Stimulated activated CD4-positive, alpha-beta T cell treated with anti-CD3 and anti-CD28 coated beads, Interleukin-12 subunit alpha, Interleukin-12 subunit beta, amount 100 ng/mL, for 24 hours (primary cell): Measurements from ENCODE around the gene ADAMTS2.

Experiments used
- DNase-seq, 2 experiments: peaks; one replicate each; pipeline ENCODE4 v3.0.0-alpha.2; 2020; ENCODE audit warnings: low read depth in 2 of 2

ADAMTS2 gene

GRCh38 chr5:179345433-179346321 lies at the start of gene ADAMTS2:
Gene ADAMTS2, minus strand, starts transcription at chr5:179345461. Its CDS starts 133 bp downstream, at chr5:179345328.
- DNase-seq = peak in 1 of 2 experiments; percentile 19

- no peak for DNase-seq
Measured at GRCh38 chr5:179393078-179393477, 47.8 kb upstream of the ADAMTS2 start.

- no peak for DNase-seq
Measured at GRCh38 chr5:179387151-179388110, 42.2 kb upstream of the ADAMTS2 start.

- DNase-seq = no peak
Measured at GRCh38 chr5:179385914-179386313, 40.7 kb upstream of the ADAMTS2 start.

- no peak for DNase-seq
Measured at GRCh38 chr5:179382486-179382885, 37.2 kb upstream of the ADAMTS2 start.

GRCh38 chr5:179381691-179382090 lies 36.4 kb upstream of the ADAMTS2 start:
- DNase-seq = no peak

- no peak for DNase-seq
Measured at GRCh38 chr5:179380211-179381035, 35.2 kb upstream of the ADAMTS2 start.

- DNase-seq = no peak
Measured at GRCh38 chr5:179379321-179379890, 34.1 kb upstream of the ADAMTS2 start.

GRCh38 chr5:179378441-179379271 lies 33.4 kb upstream of the ADAMTS2 start:
- DNase-seq = no peak

GRCh38 chr5:179378116-179378440 lies 32.8 kb upstream of the ADAMTS2 start:
- no peak for DNase-seq

- DNase-seq = no peak
Measured at GRCh38 chr5:179377421-179378115, 32.3 kb upstream of the ADAMTS2 start.

GRCh38 chr5:179376701-179377420 lies 31.6 kb upstream of the ADAMTS2 start:
- DNase-seq = no peak

GRCh38 chr5:179375831-179376365 lies 30.6 kb upstream of the ADAMTS2 start:
- DNase-seq = no peak

- no peak for DNase-seq
Measured at GRCh38 chr5:179375236-179375685, 30.0 kb upstream of the ADAMTS2 start.

- DNase-seq = no peak
Measured at GRCh38 chr5:179374506-179375235, 29.4 kb upstream of the ADAMTS2 start.

- no peak for DNase-seq
Measured at GRCh38 chr5:179373961-179374505, 28.8 kb upstream of the ADAMTS2 start.

- DNase-seq = no peak
Measured at GRCh38 chr5:179373101-179373934, 28.1 kb upstream of the ADAMTS2 start.
